Osteocyte (in vitro differentiated cells): ENCODE results near the gene KCTD16. TPM values are rescaled to one million over a fixed set of nuclear protein-coding genes. Genes with fewer than 3 reads are reported as not detected.

Experiments used
- DNase-seq: peaks from one replicate; pipeline ENCODE4 v3.0.0; 2021; ENCODE audit warnings: mixed read lengths; ENCODE audit not compliant: unreplicated experiment; ENCODE audit errors: extremely low spot score
- H3K27ac Mint-ChIP-seq: one replicate; pipeline ENCODE4 v1.8.0; 2021; ENCODE audit warnings: mild to moderate bottlenecking, mixed read lengths; ENCODE audit not compliant: unreplicated experiment
- H3K27me3 Mint-ChIP-seq: one replicate; pipeline ENCODE4 v1.8.0; 2021; ENCODE audit warnings: mixed read lengths; ENCODE audit not compliant: unreplicated experiment
- H3K36me3 Mint-ChIP-seq: one replicate; pipeline ENCODE4 v1.8.0; 2021; ENCODE audit warnings: mixed read lengths; ENCODE audit not compliant: unreplicated experiment
- H3K4me1 Mint-ChIP-seq: one replicate; pipeline ENCODE4 v1.8.0; 2021; ENCODE audit warnings: mixed read lengths; ENCODE audit not compliant: unreplicated experiment
- H3K4me3 Mint-ChIP-seq: one replicate; pipeline ENCODE4 v1.8.0; 2021; ENCODE audit warnings: mild to moderate bottlenecking, moderate library complexity, mixed read lengths; ENCODE audit not compliant: unreplicated experiment
- H3K9me3 Mint-ChIP-seq: one replicate; pipeline ENCODE4 v1.8.0; 2021; ENCODE audit warnings: mixed read lengths; ENCODE audit not compliant: unreplicated experiment
- total RNA-seq: library from RNA; stranded (reverse); gene quantifications from 2 replicates; pipeline ENCODE4 v1.2.1, GENCODE V29; 2021
- TF ChIP-seq, protein P1 (sequence below): fragments of 200-600 bp; sonication (generic); IDR thresholded peaks from 2 replicates; pipeline ENCODE4 v1.5.0; 2021; ENCODE audit warnings: antibody characterized with exemption, mild to moderate bottlenecking, moderate library complexity

KCTD16 gene
- total RNA-seq, 1 donor from 2014 or later = 0.51 TPM

DNA sequence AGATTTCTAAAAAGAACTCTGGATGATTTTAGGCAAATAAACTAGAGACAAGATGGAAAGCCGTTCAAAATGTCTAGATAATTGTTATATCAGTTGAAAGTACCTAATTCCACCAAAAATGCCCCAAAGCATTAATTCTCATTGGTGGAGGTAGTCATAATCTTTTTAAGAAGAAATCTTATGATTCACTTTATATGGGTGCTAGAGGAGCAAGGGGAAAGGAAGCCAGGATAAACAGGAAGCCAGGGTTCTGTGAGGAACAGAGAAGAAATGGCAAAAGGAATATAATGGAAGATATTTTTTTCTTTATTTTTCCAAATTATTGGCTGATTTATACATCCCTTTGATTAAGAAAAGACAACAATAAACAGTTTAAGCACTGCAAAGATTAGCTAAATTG is 8.0 kb upstream of the KCTD16 start:
- DNase-seq = no peak
- H3K27me3 Mint-ChIP-seq = no peaks in the 10 kb centered on the region
- TF ChIP-seq, protein P1, sequence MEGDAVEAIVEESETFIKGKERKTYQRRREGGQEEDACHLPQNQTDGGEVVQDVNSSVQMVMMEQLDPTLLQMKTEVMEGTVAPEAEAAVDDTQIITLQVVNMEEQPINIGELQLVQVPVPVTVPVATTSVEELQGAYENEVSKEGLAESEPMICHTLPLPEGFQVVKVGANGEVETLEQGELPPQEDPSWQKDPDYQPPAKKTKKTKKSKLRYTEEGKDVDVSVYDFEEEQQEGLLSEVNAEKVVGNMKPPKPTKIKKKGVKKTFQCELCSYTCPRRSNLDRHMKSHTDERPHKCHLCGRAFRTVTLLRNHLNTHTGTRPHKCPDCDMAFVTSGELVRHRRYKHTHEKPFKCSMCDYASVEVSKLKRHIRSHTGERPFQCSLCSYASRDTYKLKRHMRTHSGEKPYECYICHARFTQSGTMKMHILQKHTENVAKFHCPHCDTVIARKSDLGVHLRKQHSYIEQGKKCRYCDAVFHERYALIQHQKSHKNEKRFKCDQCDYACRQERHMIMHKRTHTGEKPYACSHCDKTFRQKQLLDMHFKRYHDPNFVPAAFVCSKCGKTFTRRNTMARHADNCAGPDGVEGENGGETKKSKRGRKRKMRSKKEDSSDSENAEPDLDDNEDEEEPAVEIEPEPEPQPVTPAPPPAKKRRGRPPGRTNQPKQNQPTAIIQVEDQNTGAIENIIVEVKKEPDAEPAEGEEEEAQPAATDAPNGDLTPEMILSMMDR = no peak
- H3K27ac Mint-ChIP-seq = no peak overlapping the region
- H3K4me1 Mint-ChIP-seq = peaks cover 8% of the 10 kb centered on the region
- peaks cover 51% of the 10 kb centered on the region for H3K36me3 Mint-ChIP-seq
- no peak overlapping the region for H3K4me3 Mint-ChIP-seq
- H3K9me3 Mint-ChIP-seq = no peaks in the 10 kb centered on the region

DNA sequence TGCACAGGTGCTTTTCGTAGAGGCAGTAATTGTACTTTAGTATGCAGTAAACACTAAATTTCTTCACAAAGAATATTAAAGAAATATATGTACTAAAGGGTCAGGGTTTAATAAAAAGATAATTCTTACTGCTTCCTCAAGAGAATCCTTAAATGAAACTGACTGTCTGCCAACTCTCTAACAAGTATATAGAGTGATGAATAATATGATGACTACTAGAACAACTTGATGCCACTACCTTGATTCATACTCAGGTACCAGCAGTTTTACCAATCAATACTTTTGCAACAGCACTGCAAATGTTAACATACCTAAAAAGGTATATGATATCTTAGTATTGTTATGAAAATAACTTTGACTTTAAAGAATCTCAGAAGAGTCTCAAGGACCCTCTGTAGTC is 4.0 kb upstream of the KCTD16 start:
- Mint-ChIP-seq H3K4me3 (no peak overlapping the region), H3K4me1 (peaks cover 35% of the 10 kb centered on the region), H3K27ac (no peak overlapping the region), H3K27me3 (no peaks in the 10 kb centered on the region), H3K9me3 (no peaks in the 10 kb centered on the region), H3K36me3 (peaks cover 39% of the 10 kb centered on the region)
- DNase-seq = no peak
- TF ChIP-seq, protein P1 = no peak

DNA sequence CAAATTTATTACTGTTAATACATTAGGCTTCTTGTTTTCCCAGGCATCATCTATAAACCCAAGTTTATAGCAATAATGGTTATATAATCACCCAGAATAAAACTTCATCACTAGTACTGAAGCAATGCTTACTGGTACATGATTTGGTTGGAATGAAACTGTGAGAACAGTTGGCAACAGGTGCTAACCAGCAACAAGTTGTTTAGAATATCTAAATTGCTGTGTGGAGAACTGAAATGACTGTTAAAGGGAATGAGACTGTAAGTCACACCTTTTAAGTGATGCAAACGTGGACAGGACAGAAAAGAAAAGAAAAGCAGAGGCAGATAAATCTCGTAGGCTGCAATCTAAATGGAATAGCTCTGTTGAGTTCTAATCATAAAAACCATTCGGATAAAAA is 2.7 kb upstream of the KCTD16 start:
- no peaks in the 10 kb centered on the region for H3K9me3 Mint-ChIP-seq
- H3K4me3 Mint-ChIP-seq = no peak overlapping the region
- no peak for DNase-seq
- no peaks in the 10 kb centered on the region for H3K27me3 Mint-ChIP-seq
- peaks cover 27% of the 10 kb centered on the region for H3K36me3 Mint-ChIP-seq
- H3K4me1 Mint-ChIP-seq = peaks cover 35% of the 10 kb centered on the region
- TF ChIP-seq, protein P1 = no peak
- no peak overlapping the region for H3K27ac Mint-ChIP-seq

DNA sequence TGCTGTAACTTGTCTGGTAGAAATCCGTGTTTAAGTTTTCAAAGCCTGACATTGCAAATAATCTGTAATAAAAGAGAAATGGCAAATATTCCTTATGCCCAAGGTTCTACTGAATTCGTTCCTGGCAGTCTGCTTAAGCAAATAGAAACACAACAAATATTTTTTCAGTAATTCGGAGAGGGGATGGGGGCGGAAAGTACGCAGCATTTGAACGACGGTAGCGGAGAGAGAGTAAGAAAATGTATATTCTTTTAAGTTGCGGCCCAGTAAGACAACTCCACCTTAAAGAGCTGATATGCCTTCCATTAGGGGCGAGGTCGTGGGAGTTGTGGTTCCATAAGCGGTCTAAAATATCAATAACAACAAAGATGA is 783 bp upstream of the KCTD16 start:
- Mint-ChIP-seq H3K36me3 (peaks cover 17% of the 10 kb centered on the region), H3K4me3 (peak overlapping the region; percentile 84), H3K4me1 (peaks cover 35% of the 10 kb centered on the region), H3K27me3 (peaks cover 10% of the 10 kb centered on the region), H3K9me3 (no peaks in the 10 kb centered on the region), H3K27ac (peak overlapping the region; percentile 91)
- TF ChIP-seq, protein P1 = no peak
- DNase-seq = no peak

DNA sequence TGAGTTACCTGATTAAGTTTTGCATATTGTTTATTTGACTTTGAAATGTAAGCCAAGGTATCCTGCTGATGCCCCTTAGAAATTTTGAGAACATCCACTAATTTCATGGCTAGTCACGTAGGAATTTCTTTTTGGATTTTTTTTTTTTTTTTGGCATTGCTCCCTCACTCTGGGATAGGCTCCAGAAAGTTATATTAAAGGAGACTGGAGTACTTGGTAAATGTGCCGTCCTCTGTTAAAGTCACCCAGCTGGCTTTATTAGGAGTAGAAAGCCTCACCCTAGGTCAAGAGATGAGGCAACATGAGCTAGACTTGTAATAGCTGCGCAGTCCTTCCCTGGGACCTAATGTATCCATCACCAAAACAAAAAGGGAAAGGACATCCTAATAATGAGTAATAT is 3.1 kb downstream of the KCTD16 start:
- H3K27me3 Mint-ChIP-seq = peaks cover 10% of the 10 kb centered on the region
- H3K27ac Mint-ChIP-seq = no peak overlapping the region
- H3K4me3 Mint-ChIP-seq = no peak overlapping the region
- TF ChIP-seq, protein P1 = no peak
- no peaks in the 10 kb centered on the region for H3K36me3 Mint-ChIP-seq
- H3K9me3 Mint-ChIP-seq = no peaks in the 10 kb centered on the region
- H3K4me1 Mint-ChIP-seq = peaks cover 16% of the 10 kb centered on the region
- DNase-seq = no peak
